IMR-90 (cell line): ENCODE measurements around the gene SNX27. TPM values are rescaled to one million over a fixed set of nuclear protein-coding genes. Genes with fewer than 3 reads are reported as not detected.

Experiments
- ATAC-seq: fragments of 200-7000 bp; cut with Tn5 transposase; 2 replicates; pipeline ENCODE4 v1.9.1; 2020; ENCODE audit warnings: low read depth, mild to moderate bottlenecking, moderate library complexity
- BruUV-seq: library from RNA; stranded (reverse); fragments of 400-500 nt; replicated peaks from 2 replicates; lab custom pipeline; 2021; lab: Mats Ljungman, UMichigan
- CTCF ChIA-PET: fragments of 300-600 bp; formaldehyde crosslinking; extraction: SDS; loops from one replicate; lab custom pipeline; 2021; ENCODE audit warnings: antibody characterized with exemption; lab: Yijun Ruan, JAX
- POLR2A ChIA-PET: fragments of 300-600 bp; sonication (Branson Sonifier 250); formaldehyde crosslinking; loops from one replicate; lab custom pipeline; 2022; ENCODE audit warnings: antibody characterized with exemption; ENCODE audit not compliant: unreplicated experiment; lab: Charles Lee
- DNase-seq: peaks from one replicate; pipeline ENCODE4 v3.0.0; 2013
- H2AFZ ChIP-seq: replicated peaks from 2 replicates; pipeline ENCODE3; 2013; ENCODE audit warnings: low read length, mild to moderate bottlenecking; ENCODE audit not compliant: poor library complexity
- H2AK5ac ChIP-seq: 2 replicates; pipeline ENCODE4 v1.6.1; 2013; ENCODE audit warnings: low read depth, low read length, inconsistent platforms
- H2AK9ac ChIP-seq: replicated peaks from 2 replicates; pipeline ENCODE3; 2013; ENCODE audit warnings: mild to moderate bottlenecking, low read depth, low read length, moderate library complexity; ENCODE audit not compliant: poor library complexity
- H2BK120ac ChIP-seq: 2 replicates; pipeline ENCODE4 v1.6.1; 2013; ENCODE audit warnings: low read depth, low read length, inconsistent platforms
- H2BK15ac ChIP-seq: 3 replicates; pipeline ENCODE4 v1.6.1; 2013; ENCODE audit warnings: low read depth, low read length, inconsistent platforms
- H2BK20ac ChIP-seq: 2 replicates; pipeline ENCODE4 v1.6.1; 2013; ENCODE audit warnings: low read depth, mild to moderate bottlenecking, inconsistent platforms, low read length, moderate library complexity
- H2BK5ac ChIP-seq: 2 replicates; pipeline ENCODE4 v1.6.1; 2013; ENCODE audit warnings: mild to moderate bottlenecking, low read depth, low read length, inconsistent platforms; ENCODE audit not compliant: poor library complexity, severe bottlenecking
- H3K14ac ChIP-seq: replicated peaks from 2 replicates; pipeline ENCODE4 v1.6.1; 2013; ENCODE audit warnings: low read depth, low read length, inconsistent platforms
- H3K18ac ChIP-seq: 2 replicates; pipeline ENCODE4 v1.6.1; 2013; ENCODE audit warnings: low read depth, low read length, control low read depth
- H3K23ac ChIP-seq: 2 replicates; pipeline ENCODE4 v1.6.1; 2013; ENCODE audit warnings: low read depth, low read length, inconsistent platforms
- H3K27ac ChIP-seq: 2 replicates; pipeline ENCODE4 v1.5.1; 2013; ENCODE audit warnings: mild to moderate bottlenecking, control low read depth, low read length; ENCODE audit not compliant: insufficient read depth
- H3K27me3 ChIP-seq: 2 replicates; pipeline ENCODE4 v1.6.1; 2013; ENCODE audit warnings: low read length; ENCODE audit not compliant: control insufficient read depth, insufficient read depth
- H3K36me3 ChIP-seq: 2 replicates; pipeline ENCODE4 v1.6.1; 2013; ENCODE audit warnings: low read length, mixed read lengths; ENCODE audit not compliant: control insufficient read depth, insufficient read depth
- H3K4ac ChIP-seq: 2 replicates; pipeline ENCODE4 v1.6.1; 2013; ENCODE audit warnings: low read depth, low read length, inconsistent platforms
- H3K4me1 ChIP-seq: 2 replicates; pipeline ENCODE4 v1.6.1; 2013; ENCODE audit warnings: low read length, mixed read lengths; ENCODE audit not compliant: control insufficient read depth, insufficient read depth
- H3K4me2 ChIP-seq: 2 replicates; pipeline ENCODE4 v1.6.1; 2013; ENCODE audit warnings: low read depth, mild to moderate bottlenecking, control low read depth, low read length, moderate library complexity
- H3K4me3 ChIP-seq: 2 replicates; pipeline ENCODE4 v1.5.1; 2013; ENCODE audit warnings: low read depth, mild to moderate bottlenecking, control low read depth, low read length, moderate library complexity; ENCODE audit not compliant: insufficient read depth
- H3K56ac ChIP-seq: 2 replicates; pipeline ENCODE4 v1.6.1; 2013; ENCODE audit warnings: low read length, inconsistent platforms; ENCODE audit not compliant: insufficient read depth; ENCODE audit errors: extremely low read depth
- H3K79me1 ChIP-seq, 2 experiments: 2 replicates each; pipeline ENCODE4 v1.6.1; 2013; ENCODE audit warnings: low read length in 2 of 2, inconsistent platforms in 1 of 2, low read depth in 1 of 2
- H3K9ac ChIP-seq: 2 replicates; pipeline ENCODE4 v1.6.1; 2013; ENCODE audit warnings: low read depth, low read length, control low read depth
- H3K9me1 ChIP-seq: 2 replicates; pipeline ENCODE4 v1.6.1; 2013; ENCODE audit warnings: low read length, inconsistent platforms; ENCODE audit not compliant: insufficient read depth
- H3K9me3 ChIP-seq: 2 replicates; pipeline ENCODE4 v1.6.1; 2013; ENCODE audit warnings: low read length; ENCODE audit not compliant: control insufficient read depth, insufficient read depth
- H4K20me1 ChIP-seq: 2 replicates; pipeline ENCODE4 v1.6.1; 2013; ENCODE audit warnings: low read length, inconsistent platforms; ENCODE audit not compliant: insufficient read depth
- H4K5ac ChIP-seq: 2 replicates; pipeline ENCODE4 v1.6.1; 2013; ENCODE audit warnings: mild to moderate bottlenecking, low read depth, low read length, control low read depth
- H4K8ac ChIP-seq, 2 experiments: 2 replicates each; pipeline ENCODE4 v1.6.1; 2013; ENCODE audit warnings: low read depth in 2 of 2, low read length in 2 of 2, control low read depth in 1 of 2, inconsistent platforms in 1 of 2
- H4K91ac ChIP-seq: 2 replicates; pipeline ENCODE4 v1.6.1; 2013; ENCODE audit warnings: low read depth, low read length, inconsistent platforms; ENCODE audit not compliant: insufficient read depth
- CEBPB ChIP-seq: IDR thresholded peaks from 2 replicates; pipeline ENCODE4 v1.6.1; 2012; ENCODE audit warnings: low read depth, low read length, improper control_type of control experiment
- CHD1 ChIP-seq: IDR thresholded peaks from 2 replicates; pipeline ENCODE4 v1.6.1; 2012; ENCODE audit warnings: low read depth, low read length, improper control_type of control experiment
- MAFK ChIP-seq: IDR thresholded peaks from 2 replicates; pipeline ENCODE4 v1.6.1; 2012; ENCODE audit warnings: low read depth, low read length, improper control_type of control experiment
- WGBS, 2 experiments: methylation state at CpG; one replicate each; pipeline versions ENCODE4 v1.1.5 to v1.1.7; 2013; ENCODE audit warnings: missing lambda C conversion rate in 2 of 2; ENCODE audit not compliant: insufficient read length in 1 of 2; ENCODE audit errors: extremely low coverage in 2 of 2; 5-methylcytosine and 5-hydroxymethylcytosine counted together
- dilution Hi-C: fragments of 300-500 bp; cut with HindIII; formaldehyde crosslinking; loops from one replicate; pipeline ENCODE4 v1.14.3; 2018; ENCODE audit warnings: low sequenced_read_pairs; ENCODE audit not compliant: unreplicated experiment
- in situ Hi-C: fragments of 300-500 bp; cut with MboI; formaldehyde crosslinking; loops from 3 replicates; pipeline ENCODE4 v1.14.3; 2019; ENCODE audit warnings: low sequenced_read_pairs, inconsistent platforms, mixed read lengths
- intact Hi-C: fragments of 100-400 bp; cut with micrococcal nuclease; formaldehyde crosslinking; loops from 2 replicates; pipeline ENCODE4 v1.10.0; 2022
- polyA plus RNA-seq, 3 experiments: library from polyadenylated mRNA; depleted of rRNA; stranded (reverse); fragments of >200 nt; gene quantifications; 2 replicates each; pipeline ENCODE4 v1.2.3, GENCODE V29; 2012; ENCODE audit warnings: low replicate concordance in 1 of 3
- total RNA-seq: library from RNA; depleted of rRNA; stranded (reverse); fragments of >200 nt; gene quantifications from 2 replicates; pipeline ENCODE4 v1.2.3, GENCODE V29; 2012

SNX27 gene
- total and polyA plus RNA-seq, 2 of the 4 experiments (the other 2 are of a cell fraction), result 12.3 to 25.6 TPM

- TF ChIP-seq MAFK, result no peak
Measured at GRCh38 chr1:151615711-151616504, 4.1 kb downstream of the SNX27 start (continued).

- intact Hi-C loops, result no loop called here
- no peaks in the 10 kb centered on the region for H3K36me3 ChIP-seq
- no peak overlapping the region for H2AK9ac ChIP-seq
- no peak overlapping the region for H3K56ac ChIP-seq
- BruUV-seq, result no TSS peak
- no peak overlapping the region for H3K18ac ChIP-seq
- no peaks in the 10 kb centered on the region for H3K27me3 ChIP-seq
- H3K4me1 ChIP-seq, result peaks cover 17% of the 10 kb centered on the region
- in situ Hi-C loops, result no loop called here
- dilution Hi-C loops, result no loop called here
- WGBS, 2 experiments, result no CpG with 5 or more reads among the region's 3 CpGs
- peaks cover 9% of the 10 kb centered on the region; the same call in 1 of the 2 replicates for H3K9me1 ChIP-seq
- H3K9ac ChIP-seq, result no peak overlapping the region
- CTCF ChIA-PET, result no interaction called here
- H2BK5ac ChIP-seq, result no peak overlapping the region
- H3K4me2 ChIP-seq, result peak overlapping the region; percentile 21; the same call in 1 of the 2 replicates
- no peak overlapping the region for H3K14ac ChIP-seq
- H3K79me1 ChIP-seq, result peaks cover 25 to 80% of the 10 kb centered on the region in 2 experiments
- H3K4ac ChIP-seq, result no peak overlapping the region
- H4K20me1 ChIP-seq, result peaks cover 19% of the 10 kb centered on the region; the same call in 1 of the 2 replicates
- H3K27ac ChIP-seq, result no peak overlapping the region
- no peak overlapping the region for H3K23ac ChIP-seq
- no peak overlapping the region for H2AFZ ChIP-seq
- H3K9me3 ChIP-seq, result no peaks in the 10 kb centered on the region
- no peak overlapping the region for H4K91ac ChIP-seq
- no peak overlapping the region for H3K4me3 ChIP-seq
- TF ChIP-seq CHD1 (no peak), CEBPB (peak; percentile 32)
- ATAC-seq (no peak), DNase-seq (peak; percentile 52)
- H2AK5ac ChIP-seq, result no peak overlapping the region
- no peak overlapping the region for H4K8ac ChIP-seq
- POLR2A ChIA-PET, result no interaction called here
- H2BK15ac ChIP-seq, result no peak overlapping the region
- H2BK120ac ChIP-seq, result no peak overlapping the region
- H4K5ac ChIP-seq, result no peak overlapping the region
- no peak overlapping the region for H2BK20ac ChIP-seq
Measured at GRCh38 chr1:151616505-151616849, 4.6 kb downstream of the SNX27 start.
